ENCODE measurements around the gene ANKRD9.

Gene ANKRD9

DNA sequence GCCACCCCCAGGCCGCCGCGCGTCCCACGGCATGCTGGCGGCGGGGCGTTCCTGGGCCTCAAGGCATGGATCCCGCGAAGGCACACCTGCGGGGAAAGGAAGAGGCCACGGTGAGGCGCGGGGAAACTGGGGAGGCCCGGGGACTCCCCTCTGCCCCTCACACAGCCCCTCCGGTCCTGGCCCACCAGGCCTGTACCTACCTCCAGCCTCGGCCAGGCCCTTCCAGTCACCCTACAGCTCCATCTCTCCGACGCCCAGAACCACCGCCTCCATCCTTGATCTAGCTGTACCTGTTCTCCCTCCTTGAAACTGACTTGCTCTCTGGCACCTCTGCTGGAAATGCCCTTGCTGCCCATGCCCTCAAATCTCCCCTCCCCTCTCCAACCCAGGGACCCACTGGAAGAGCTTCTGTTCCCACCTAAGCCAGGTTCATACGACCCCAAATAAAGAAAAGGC lies 1.7 kb downstream of the ANKRD9 start:
- no peaks in the 10 kb centered on the region for H3K79me2 ChIP-seq (ENCODE audit: insufficient read depth, low read length)
- no peaks in the 10 kb centered on the region for H3K27me3 ChIP-seq (ENCODE audit: low read length)
- TF ChIP-seq, protein P1, sequence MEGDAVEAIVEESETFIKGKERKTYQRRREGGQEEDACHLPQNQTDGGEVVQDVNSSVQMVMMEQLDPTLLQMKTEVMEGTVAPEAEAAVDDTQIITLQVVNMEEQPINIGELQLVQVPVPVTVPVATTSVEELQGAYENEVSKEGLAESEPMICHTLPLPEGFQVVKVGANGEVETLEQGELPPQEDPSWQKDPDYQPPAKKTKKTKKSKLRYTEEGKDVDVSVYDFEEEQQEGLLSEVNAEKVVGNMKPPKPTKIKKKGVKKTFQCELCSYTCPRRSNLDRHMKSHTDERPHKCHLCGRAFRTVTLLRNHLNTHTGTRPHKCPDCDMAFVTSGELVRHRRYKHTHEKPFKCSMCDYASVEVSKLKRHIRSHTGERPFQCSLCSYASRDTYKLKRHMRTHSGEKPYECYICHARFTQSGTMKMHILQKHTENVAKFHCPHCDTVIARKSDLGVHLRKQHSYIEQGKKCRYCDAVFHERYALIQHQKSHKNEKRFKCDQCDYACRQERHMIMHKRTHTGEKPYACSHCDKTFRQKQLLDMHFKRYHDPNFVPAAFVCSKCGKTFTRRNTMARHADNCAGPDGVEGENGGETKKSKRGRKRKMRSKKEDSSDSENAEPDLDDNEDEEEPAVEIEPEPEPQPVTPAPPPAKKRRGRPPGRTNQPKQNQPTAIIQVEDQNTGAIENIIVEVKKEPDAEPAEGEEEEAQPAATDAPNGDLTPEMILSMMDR (IDR thresholded peaks at IDR 0.05; ENCODE audit: insufficient read depth, low read length, poor library complexity, severe bottlenecking): no peak
- TF ChIP-seq EZH2phosphoT487 (conservative IDR thresholded peaks at IDR 0.05; ENCODE audit: low read length): no peak
- no peaks in the 10 kb centered on the region for H3K36me3 ChIP-seq (ENCODE audit: low read length)
- H3K27ac ChIP-seq (ENCODE audit: low read depth, low read length): no peak overlapping the region
- H3K4me2 ChIP-seq (ENCODE audit: low read depth, low read length, poor library complexity, severe bottlenecking): no peak overlapping the region
- H3K9ac ChIP-seq (ENCODE audit: low read length): no peak overlapping the region
- no peaks in the 10 kb centered on the region for H3K9me2 ChIP-seq (replicated peaks; ENCODE audit: insufficient read depth, low read length)
- no peak overlapping the region for H3K4me3 ChIP-seq (ENCODE audit: insufficient read depth, low read length, poor library complexity, severe bottlenecking)
- H2AFZ ChIP-seq (ENCODE audit: low read depth, low read length, severe bottlenecking): no peak overlapping the region
- no peaks in the 10 kb centered on the region for H3K9me3 ChIP-seq (ENCODE audit: insufficient read depth, low read length)
- H3F3A ChIP-seq (ENCODE audit: insufficient read depth): no peaks in the 10 kb centered on the region
- H4K20me1 ChIP-seq (ENCODE audit: low read depth, low read length): no peaks in the 10 kb centered on the region

DNA sequence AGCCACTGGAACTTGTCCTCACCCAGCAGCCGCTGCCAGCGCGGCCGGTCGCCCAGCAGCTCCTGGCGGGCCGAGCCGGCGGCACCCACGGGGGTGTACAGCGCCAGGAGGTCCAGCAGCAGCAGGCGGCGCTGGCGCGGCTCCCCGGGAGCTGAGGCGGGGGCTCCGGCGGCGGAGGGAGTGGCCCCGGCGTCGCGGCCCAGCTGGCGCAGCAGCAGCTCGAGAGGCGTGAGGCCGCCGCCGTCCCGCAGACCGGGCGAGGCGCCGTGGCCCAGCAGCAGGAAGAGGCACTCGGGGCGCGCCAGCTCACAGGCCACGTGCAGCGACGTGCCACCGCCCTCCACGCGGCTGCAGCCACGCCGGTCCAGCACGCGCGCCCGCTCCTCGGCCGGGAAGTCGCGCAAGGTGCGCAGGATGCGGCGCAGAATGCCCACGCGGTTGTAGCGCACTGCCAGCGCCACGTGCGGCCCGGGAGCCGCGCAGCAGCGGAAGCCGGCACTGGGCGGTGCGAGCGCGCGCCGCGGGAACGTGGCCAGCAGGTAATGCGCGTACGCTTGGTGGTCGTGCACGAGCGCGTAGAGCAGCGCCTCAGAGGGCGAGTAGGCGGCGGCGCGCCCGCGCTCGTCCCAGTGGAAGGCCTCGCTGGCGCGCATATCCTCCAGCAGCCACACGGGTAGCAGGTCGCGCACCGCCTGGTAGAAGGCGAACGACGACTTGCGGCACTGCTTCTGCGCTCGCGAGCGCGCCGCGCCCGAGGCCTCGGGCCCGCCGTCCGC lies 2.3 kb downstream of the ANKRD9 start:
- no peak for TF ChIP-seq EZH2phosphoT487 (conservative IDR thresholded peaks at IDR 0.05; ENCODE audit: low read length)
- TF ChIP-seq, protein P1 (IDR thresholded peaks at IDR 0.05; ENCODE audit: insufficient read depth, low read length, poor library complexity, severe bottlenecking): no peak
- H3K4me3 ChIP-seq (ENCODE audit: insufficient read depth, low read length, poor library complexity, severe bottlenecking): no peak overlapping the region
- H3F3A ChIP-seq (ENCODE audit: insufficient read depth): no peaks in the 10 kb centered on the region
- H3K27ac ChIP-seq (ENCODE audit: low read depth, low read length): no peak overlapping the region
- no peaks in the 10 kb centered on the region for H4K20me1 ChIP-seq (ENCODE audit: low read depth, low read length)
- H2AFZ ChIP-seq (ENCODE audit: low read depth, low read length, severe bottlenecking): no peak overlapping the region
- H3K4me2 ChIP-seq (ENCODE audit: low read depth, low read length, poor library complexity, severe bottlenecking): no peak overlapping the region
- no peaks in the 10 kb centered on the region for H3K79me2 ChIP-seq (ENCODE audit: insufficient read depth, low read length)
- H3K27me3 ChIP-seq (ENCODE audit: low read length): no peaks in the 10 kb centered on the region
- H3K9me2 ChIP-seq (replicated peaks; ENCODE audit: insufficient read depth, low read length): no peaks in the 10 kb centered on the region
- H3K9me3 ChIP-seq (ENCODE audit: insufficient read depth, low read length): no peaks in the 10 kb centered on the region
- H3K36me3 ChIP-seq (ENCODE audit: low read length): no peaks in the 10 kb centered on the region
- no peak overlapping the region for H3K9ac ChIP-seq (ENCODE audit: low read length)

DNA sequence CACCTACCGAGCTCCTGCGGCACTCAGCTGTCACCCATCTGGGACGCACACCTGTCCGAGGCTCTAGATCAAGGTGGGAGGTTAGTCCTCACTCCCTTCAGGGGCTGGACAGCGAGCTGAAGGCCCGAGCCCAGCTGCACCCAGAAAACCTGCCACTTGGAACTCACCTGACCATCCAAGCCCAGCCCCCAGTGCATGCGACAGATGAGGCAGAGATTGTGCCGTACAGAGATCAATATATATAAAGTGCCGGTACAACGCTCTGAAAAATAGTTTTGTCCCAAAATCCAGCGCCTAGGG lies 3.0 kb downstream of the ANKRD9 start:
- Histone ChIP-seq H3K36me3 (ENCODE audit: low read length) (no peaks in the 10 kb centered on the region), H3K27ac (ENCODE audit: low read depth, low read length) (no peak overlapping the region), H3K9ac (ENCODE audit: low read length) (no peak overlapping the region), H3K4me3 (ENCODE audit: insufficient read depth, low read length, poor library complexity, severe bottlenecking) (no peak overlapping the region), H3K9me3 (ENCODE audit: insufficient read depth, low read length) (no peaks in the 10 kb centered on the region), H3K27me3 (ENCODE audit: low read length) (no peaks in the 10 kb centered on the region), H3K79me2 (ENCODE audit: insufficient read depth, low read length) (no peaks in the 10 kb centered on the region), H3K4me2 (ENCODE audit: low read depth, low read length, poor library complexity, severe bottlenecking) (no peak overlapping the region), H4K20me1 (ENCODE audit: low read depth, low read length) (no peaks in the 10 kb centered on the region), H3F3A (ENCODE audit: insufficient read depth) (no peaks in the 10 kb centered on the region), H3K9me2 (replicated peaks; ENCODE audit: insufficient read depth, low read length) (no peaks in the 10 kb centered on the region), H2AFZ (ENCODE audit: low read depth, low read length, severe bottlenecking) (no peak overlapping the region)
- TF ChIP-seq, protein P1 (IDR thresholded peaks at IDR 0.05; ENCODE audit: insufficient read depth, low read length, poor library complexity, severe bottlenecking): no peak
- TF ChIP-seq EZH2phosphoT487 (conservative IDR thresholded peaks at IDR 0.05; ENCODE audit: low read length): no peak

All from SU-DHL-6 (cell line).